ENCODE results near the gene ZBP1. TPM values are rescaled to one million over a fixed set of nuclear protein-coding genes. Genes with fewer than 3 reads are reported as not detected.

The ZBP1 gene
- total RNA-seq, 2 donors from 2014 or later: 0.14 to 8.9 TPM

DNA sequence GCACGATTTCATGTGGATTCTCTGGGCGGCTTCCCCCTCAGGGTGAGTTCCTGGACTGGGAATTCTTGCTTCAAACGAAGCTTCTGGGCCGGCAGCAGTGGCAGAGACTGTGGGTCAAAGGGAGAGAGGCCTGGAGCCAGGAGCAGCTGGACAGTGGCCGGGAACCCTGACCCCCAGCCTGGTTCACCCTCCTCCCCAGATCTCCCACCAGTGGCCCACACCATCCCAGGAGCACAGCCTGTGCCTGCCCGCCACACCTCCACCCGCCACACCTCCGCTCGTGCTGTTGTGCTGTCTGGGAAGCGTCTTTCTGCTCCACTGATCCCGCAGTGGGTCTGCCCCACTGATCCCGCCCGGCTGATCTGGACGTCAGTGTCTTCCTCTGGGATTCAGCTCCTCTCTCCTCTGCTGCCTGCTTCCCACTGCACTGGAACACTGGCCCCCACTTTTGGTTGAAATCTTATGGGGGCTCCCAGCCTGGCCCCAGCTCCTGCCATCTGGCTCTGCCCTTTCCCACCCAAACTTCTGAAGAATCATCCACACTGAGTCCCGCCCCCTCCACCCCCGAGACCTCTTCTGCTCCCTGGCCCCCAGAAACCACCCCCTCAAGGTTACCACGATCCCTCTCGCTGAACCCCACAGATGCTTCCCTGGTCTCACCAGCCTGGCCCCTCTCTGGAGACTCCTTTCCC, 9.8 kb downstream of the ZBP1 start:
- Histone ChIP-seq H3K27ac (no peak overlapping the region), H3K9me3 (no peaks in the 10 kb centered on the region), H3K4me3 (no peak overlapping the region), H3K36me3 (no peaks in the 10 kb centered on the region), H3K4me1 (replicated peaks) (no peaks in the 10 kb centered on the region), H3K27me3 (replicated peaks; ENCODE audit: insufficient read depth) (no peaks in the 10 kb centered on the region)
- TF ChIP-seq, protein P1, sequence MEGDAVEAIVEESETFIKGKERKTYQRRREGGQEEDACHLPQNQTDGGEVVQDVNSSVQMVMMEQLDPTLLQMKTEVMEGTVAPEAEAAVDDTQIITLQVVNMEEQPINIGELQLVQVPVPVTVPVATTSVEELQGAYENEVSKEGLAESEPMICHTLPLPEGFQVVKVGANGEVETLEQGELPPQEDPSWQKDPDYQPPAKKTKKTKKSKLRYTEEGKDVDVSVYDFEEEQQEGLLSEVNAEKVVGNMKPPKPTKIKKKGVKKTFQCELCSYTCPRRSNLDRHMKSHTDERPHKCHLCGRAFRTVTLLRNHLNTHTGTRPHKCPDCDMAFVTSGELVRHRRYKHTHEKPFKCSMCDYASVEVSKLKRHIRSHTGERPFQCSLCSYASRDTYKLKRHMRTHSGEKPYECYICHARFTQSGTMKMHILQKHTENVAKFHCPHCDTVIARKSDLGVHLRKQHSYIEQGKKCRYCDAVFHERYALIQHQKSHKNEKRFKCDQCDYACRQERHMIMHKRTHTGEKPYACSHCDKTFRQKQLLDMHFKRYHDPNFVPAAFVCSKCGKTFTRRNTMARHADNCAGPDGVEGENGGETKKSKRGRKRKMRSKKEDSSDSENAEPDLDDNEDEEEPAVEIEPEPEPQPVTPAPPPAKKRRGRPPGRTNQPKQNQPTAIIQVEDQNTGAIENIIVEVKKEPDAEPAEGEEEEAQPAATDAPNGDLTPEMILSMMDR (IDR thresholded peaks at IDR 0.05): no peak
- TF ChIP-seq POLR2AphosphoS5 (IDR thresholded peaks at IDR 0.05) (no peak), POLR2A (IDR thresholded peaks at IDR 0.05) (no peak)
- no peak for DNase-seq (ENCODE audit: low spot score)
- 83% methylated on average over 18 of the region's 18 CpGs for WGBS
- intact Hi-C loops (cut with DNase I): no loop called here

- WGBS: 91% methylated on average over 8 of the region's 8 CpGs
- no peaks in the 10 kb centered on the region for H3K4me1 ChIP-seq (replicated peaks)
- DNase-seq (ENCODE audit: low spot score): no peak
- H3K27ac ChIP-seq: no peak overlapping the region
- no peaks in the 10 kb centered on the region for H3K27me3 ChIP-seq (replicated peaks; ENCODE audit: insufficient read depth)
- TF ChIP-seq POLR2AphosphoS5 (IDR thresholded peaks at IDR 0.05) (no peak), POLR2A (IDR thresholded peaks at IDR 0.05) (no peak)
- intact Hi-C loops (cut with DNase I): no loop called here
- H3K9me3 ChIP-seq: no peaks in the 10 kb centered on the region
- H3K36me3 ChIP-seq: no peaks in the 10 kb centered on the region
- H3K4me3 ChIP-seq: no peak overlapping the region
Observed at GRCh38 chr20:57609842-57610167, 10.4 kb downstream of the ZBP1 start.

DNA sequence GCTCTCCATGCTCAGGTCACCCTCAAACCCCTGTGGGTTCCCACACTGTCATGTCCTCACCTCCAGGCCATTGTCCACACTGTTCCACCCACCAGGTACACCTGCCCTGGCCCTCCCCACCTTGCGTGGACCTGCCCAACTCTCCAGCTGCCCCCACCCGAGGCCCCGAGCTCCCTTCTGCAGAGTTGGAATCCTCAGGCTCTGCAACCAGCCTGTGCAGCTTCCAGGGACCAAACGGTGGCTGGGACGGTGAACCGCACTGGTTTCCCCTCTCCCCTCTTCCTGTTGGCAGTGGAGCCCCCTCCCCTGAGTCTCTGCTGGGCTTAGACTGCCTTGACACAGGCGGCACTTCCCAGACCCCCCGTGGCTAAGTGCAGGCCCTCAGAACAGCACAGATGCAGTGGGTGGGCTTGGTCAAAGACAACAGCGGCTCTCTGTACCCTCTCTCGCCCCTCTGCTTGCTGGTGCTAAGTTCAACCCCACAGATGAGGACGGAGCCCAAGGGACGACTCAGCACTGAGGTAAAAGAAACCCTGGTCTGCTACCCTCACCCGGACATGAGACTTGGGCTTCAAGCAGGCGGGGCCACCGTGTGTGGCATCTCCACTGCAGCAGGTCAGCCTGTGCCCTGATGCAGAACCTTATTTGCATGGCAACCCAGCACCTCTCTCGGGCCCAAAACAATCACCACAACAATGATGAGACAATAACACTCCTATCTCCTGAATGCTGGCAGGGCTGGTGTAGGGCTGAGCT, 11.0 kb downstream of the ZBP1 start:
- WGBS: 76% methylated on average over 16 of the region's 16 CpGs
- Histone ChIP-seq H3K27me3 (replicated peaks; ENCODE audit: insufficient read depth) (no peaks in the 10 kb centered on the region), H3K27ac (no peak overlapping the region), H3K36me3 (no peaks in the 10 kb centered on the region), H3K4me3 (no peak overlapping the region), H3K4me1 (replicated peaks) (no peaks in the 10 kb centered on the region), H3K9me3 (no peaks in the 10 kb centered on the region)
- no peak for DNase-seq (ENCODE audit: low spot score)
- TF ChIP-seq, protein P1 (IDR thresholded peaks at IDR 0.05): no peak
- no peak for TF ChIP-seq POLR2A (IDR thresholded peaks at IDR 0.05)
- TF ChIP-seq POLR2AphosphoS5 (IDR thresholded peaks at IDR 0.05): no peak
- intact Hi-C loops (cut with DNase I): no loop called here

- H3K9me3 ChIP-seq: no peaks in the 10 kb centered on the region
- no peak overlapping the region for H3K27ac ChIP-seq
- WGBS: 81% methylated on average over 7 of the region's 7 CpGs
- TF ChIP-seq, protein P1 (IDR thresholded peaks at IDR 0.05): no peak
- no peak for TF ChIP-seq POLR2A (IDR thresholded peaks at IDR 0.05)
- TF ChIP-seq POLR2AphosphoS5 (IDR thresholded peaks at IDR 0.05): no peak
- intact Hi-C loops (cut with DNase I): no loop called here
- no peaks in the 10 kb centered on the region for H3K27me3 ChIP-seq (replicated peaks; ENCODE audit: insufficient read depth)
- H3K4me1 ChIP-seq (replicated peaks): no peaks in the 10 kb centered on the region
- H3K36me3 ChIP-seq: no peaks in the 10 kb centered on the region
- DNase-seq (ENCODE audit: low spot score): no peak
- no peak overlapping the region for H3K4me3 ChIP-seq
Observed at GRCh38 chr20:57608516-57608915, 11.7 kb downstream of the ZBP1 start.

GRCh38 chr20:57605878-57606277, 14.3 kb downstream of the ZBP1 start:
- Histone ChIP-seq H3K27me3 (replicated peaks; ENCODE audit: insufficient read depth) (no peaks in the 10 kb centered on the region), H3K4me1 (replicated peaks) (no peaks in the 10 kb centered on the region), H3K27ac (no peak overlapping the region), H3K9me3 (no peaks in the 10 kb centered on the region), H3K36me3 (no peaks in the 10 kb centered on the region), H3K4me3 (no peak overlapping the region)
- WGBS: 89% methylated on average over 5 of the region's 5 CpGs
- DNase-seq (ENCODE audit: low spot score): no peak
- TF ChIP-seq, protein P1 (IDR thresholded peaks at IDR 0.05): no peak
- TF ChIP-seq POLR2AphosphoS5 (IDR thresholded peaks at IDR 0.05): no peak
- TF ChIP-seq POLR2A (IDR thresholded peaks at IDR 0.05): no peak
- intact Hi-C loops (cut with DNase I): no loop called here
